Lower leg skin (tissue), 3 donors: ENCODE measurements around the gene PCARE.

ENCODE experiments used
- CTCF ChIP-seq, 3 donors: fragments of 450-650 bp; IDR thresholded peaks; one replicate each; pipeline ENCODE4 v1.5.1; 2016; ENCODE audit warnings: antibody characterized with exemption in 3 of 3, mild to moderate bottlenecking in 3 of 3, moderate library complexity in 2 of 3
- POLR2A ChIP-seq, 2 donors: fragments of 450-650 bp; IDR thresholded peaks; one replicate each; pipeline ENCODE4 v1.6.1; 2016 to 2017; ENCODE audit warnings: antibody characterized with exemption in 2 of 2, mild to moderate bottlenecking in 1 of 2, moderate library complexity in 1 of 2

DNA sequence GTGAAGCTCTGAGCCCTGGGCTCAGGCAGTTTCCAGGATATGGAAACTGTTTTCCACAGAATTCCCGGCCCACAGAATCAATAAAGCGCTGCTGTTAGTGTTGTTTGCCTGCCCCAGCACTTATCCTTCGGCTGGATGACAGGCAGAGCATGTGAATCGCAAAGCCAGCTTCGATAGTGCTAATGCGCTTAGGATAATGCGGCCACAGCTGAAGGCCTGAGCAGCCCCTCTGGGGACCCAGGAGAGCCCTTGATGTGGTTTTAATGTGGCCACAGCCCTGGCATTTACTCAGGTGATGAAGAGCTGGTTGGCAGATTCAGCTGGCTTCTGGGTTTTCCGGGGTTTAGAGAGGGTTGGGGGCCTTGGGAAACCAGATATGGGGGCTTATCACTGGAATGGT, 23.7 kb downstream of the PCARE start:
- no peak for TF ChIP-seq POLR2A (IDR thresholded peaks at IDR 0.05)
- TF ChIP-seq CTCF (IDR thresholded peaks at IDR 0.05), result no peak
